Central memory CD4-positive, alpha-beta T cell (primary cell): ENCODE results near the gene C4A.
"Not testable (repeated sequence)": the region's sequence is repeated elsewhere in the genome, so short reads cannot be mapped to it uniquely, and the experiment has no call there.

Experiments used
- DNase-seq: peaks from one replicate; pipeline ENCODE4 v3.0.0; 2022

Gene C4A

DNA sequence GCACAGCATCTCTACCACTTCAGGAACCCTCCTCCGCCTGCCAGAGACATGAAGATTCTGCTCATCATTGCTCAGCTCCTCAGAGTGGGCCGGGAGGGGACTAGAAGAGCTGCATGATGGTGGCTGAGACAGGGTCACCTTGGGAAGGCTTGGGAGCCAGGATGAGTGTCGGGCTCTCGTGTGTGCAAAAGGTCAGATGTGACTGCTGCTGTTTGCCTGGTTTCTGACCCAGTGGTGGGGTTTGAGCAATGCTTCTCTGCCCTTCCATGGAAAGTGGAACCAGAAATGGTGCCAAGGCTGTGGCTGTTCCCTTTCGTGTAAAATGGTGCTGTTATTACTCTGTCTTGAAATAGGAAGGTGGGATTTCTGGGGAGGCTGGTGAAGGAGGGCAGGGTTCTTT is 859 bp upstream of the C4A start:
- DNase-seq, result not testable (repeated sequence)

- DNase-seq, result not testable (repeated sequence)
Measured at GRCh38 chr6:31989363-31989762, 7.5 kb downstream of the C4A start.

GRCh38 chr6:31994421-31994820 is 12.6 kb downstream of the C4A start:
- not testable (repeated sequence) for DNase-seq

DNA sequence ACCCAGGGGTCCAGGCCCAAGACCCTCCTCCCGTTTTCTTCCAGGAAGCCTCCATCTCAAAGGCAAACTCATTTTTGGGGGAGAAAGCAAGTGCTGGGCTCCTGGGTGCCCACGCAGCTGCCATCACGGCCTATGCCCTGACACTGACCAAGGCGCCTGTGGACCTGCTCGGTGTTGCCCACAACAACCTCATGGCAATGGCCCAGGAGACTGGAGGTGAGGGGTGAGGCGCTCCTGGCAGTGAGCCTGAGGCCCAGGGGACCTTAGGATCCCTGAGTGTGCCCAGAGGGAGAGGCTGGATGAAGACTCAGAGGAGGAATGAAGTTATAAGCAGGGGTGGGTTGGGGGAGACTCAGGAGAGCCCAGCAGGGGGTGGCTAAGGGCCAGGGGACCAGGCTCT is 14.5 kb downstream of the C4A start:
- DNase-seq, result not testable (repeated sequence)

- not testable (repeated sequence) for DNase-seq
Measured at GRCh38 chr6:32002546-32003268, 20.9 kb downstream of the C4A start.

GRCh38 chr6:32003301-32003700 is 21.4 kb downstream of the C4A start:
- DNase-seq, result not testable (repeated sequence)

GRCh38 chr6:32004393-32004792 is 22.5 kb downstream of the C4A start:
- not testable (repeated sequence) for DNase-seq

- DNase-seq, result not testable (repeated sequence)
Measured at GRCh38 chr6:32004864-32005537, 23.1 kb downstream of the C4A start.

DNA sequence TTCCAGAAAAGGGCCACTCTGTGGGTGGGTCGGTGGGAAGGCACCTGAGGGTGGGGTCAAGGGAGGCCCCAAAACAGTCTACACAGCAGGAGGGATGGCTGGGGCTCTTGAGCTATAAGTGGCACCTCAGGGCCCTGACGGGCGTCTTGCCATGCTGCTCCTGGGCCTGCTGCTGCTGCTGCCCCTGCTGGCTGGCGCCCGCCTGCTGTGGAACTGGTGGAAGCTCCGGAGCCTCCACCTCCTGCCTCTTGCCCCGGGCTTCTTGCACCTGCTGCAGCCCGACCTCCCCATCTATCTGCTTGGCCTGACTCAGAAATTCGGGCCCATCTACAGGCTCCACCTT is 23.7 kb downstream of the C4A start:
- not testable (repeated sequence) for DNase-seq

DNA sequence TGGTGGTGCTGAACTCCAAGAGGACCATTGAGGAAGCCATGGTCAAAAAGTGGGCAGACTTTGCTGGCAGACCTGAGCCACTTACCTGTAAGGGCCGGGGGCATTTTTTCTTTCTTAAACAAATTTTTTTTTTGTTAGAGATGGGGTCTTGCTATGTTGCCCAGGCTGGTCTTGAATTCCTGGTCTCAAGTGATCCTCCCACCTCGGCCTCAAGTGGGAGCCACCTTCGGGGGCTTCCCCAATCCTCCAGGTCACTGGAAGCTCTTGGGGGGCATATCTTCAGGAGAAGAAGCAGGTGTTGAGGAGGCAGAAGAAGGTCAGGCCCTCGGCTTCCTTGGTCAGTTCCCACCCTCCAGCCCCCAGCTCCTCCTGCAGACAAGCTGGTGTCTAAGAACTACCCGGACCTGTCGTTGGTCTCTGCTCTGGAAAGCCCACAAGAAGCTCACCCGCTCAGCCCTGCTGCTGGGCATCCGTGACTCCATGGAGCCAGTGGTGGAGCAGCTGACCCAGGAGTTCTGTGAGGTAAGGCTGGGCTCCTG is 24.2 kb downstream of the C4A start:
- not testable (repeated sequence) for DNase-seq

- not testable (repeated sequence) for DNase-seq
Measured at GRCh38 chr6:32007086-32007485, 25.2 kb downstream of the C4A start.

- DNase-seq, result not testable (repeated sequence)
Measured at GRCh38 chr6:32008037-32008436, 26.2 kb downstream of the C4A start.

GRCh38 chr6:32008616-32009015 is 26.8 kb downstream of the C4A start:
- not testable (repeated sequence) for DNase-seq

- DNase-seq, result not testable (repeated sequence)
Measured at GRCh38 chr6:32009537-32009936, 27.7 kb downstream of the C4A start.

- not testable (repeated sequence) for DNase-seq
Measured at GRCh38 chr6:32010856-32011530, 29.1 kb downstream of the C4A start.

- not testable (repeated sequence) for DNase-seq
Measured at GRCh38 chr6:32012941-32013617, 31.2 kb downstream of the C4A start.

DNA sequence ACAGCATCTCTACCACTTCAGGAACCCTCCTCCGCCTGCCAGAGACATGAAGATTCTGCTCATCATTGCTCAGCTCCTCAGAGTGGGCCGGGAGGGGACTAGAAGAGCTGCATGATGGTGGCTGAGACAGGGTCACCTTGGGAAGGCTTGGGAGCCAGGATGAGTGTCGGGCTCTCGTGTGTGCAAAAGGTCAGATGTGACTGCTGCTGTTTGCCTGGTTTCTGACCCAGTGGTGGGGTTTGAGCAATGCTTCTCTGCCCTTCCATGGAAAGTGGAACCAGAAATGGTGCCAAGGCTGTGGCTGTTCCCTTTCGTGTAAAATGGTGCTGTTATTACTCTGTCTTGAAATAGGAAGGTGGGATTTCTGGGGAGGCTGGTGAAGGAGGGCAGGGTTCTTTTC is 31.9 kb downstream of the C4A start:
- not testable (repeated sequence) for DNase-seq

DNA sequence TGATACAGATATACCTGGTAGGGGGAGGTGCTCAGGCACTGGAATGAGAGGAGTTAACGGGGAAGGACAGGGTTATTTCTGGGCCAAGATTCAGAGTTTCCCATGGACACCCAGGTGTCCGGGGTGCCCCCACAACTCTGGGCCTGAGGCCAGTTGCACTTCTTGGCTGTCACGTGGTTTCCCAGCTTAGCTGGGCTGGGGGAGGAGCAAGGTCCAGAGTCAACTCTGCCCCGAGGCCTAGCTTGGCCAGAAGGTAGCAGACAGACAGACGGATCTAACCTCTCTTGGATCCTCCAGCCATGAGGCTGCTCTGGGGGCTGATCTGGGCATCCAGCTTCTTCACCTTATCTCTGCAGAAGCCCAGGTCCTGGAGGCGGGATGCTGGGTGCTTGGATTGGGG is 32.7 kb downstream of the C4A start, which contains the start of gene C4B:
TSS of gene C4B (plus strand) at position 249 of the 400 bp plus-strand sequence. CDS start at position 300, 51 bp downstream.
- DNase-seq, result not testable (repeated sequence)

- DNase-seq, result not testable (repeated sequence)
Measured at GRCh38 chr6:32022100-32022499, 40.2 kb downstream of the C4A start.

DNA sequence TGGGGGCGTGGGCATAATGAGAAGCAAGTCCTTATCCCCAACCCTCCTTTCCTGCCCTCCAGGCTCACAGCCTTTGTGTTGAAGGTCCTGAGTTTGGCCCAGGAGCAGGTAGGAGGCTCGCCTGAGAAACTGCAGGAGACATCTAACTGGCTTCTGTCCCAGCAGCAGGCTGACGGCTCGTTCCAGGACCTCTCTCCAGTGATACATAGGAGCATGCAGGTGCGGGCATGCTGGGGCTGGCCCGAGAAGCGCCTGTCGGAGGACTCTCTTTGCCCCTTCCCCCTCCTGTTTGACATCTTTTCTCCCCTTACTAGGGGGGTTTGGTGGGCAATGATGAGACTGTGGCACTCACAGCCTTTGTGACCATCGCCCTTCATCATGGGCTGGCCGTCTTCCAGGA is 46.8 kb downstream of the C4A start:
- not testable (repeated sequence) for DNase-seq

DNA sequence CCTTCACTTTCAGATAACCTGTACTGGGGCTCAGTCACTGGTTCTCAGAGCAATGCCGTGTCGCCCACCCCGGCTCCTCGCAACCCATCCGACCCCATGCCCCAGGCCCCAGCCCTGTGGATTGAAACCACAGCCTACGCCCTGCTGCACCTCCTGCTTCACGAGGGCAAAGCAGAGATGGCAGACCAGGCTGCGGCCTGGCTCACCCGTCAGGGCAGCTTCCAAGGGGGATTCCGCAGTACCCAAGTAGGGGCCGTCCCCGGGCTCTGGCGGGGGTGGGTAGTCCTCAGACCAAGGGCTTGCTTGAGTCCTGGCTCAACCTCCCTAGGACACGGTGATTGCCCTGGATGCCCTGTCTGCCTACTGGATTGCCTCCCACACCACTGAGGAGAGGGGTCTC is 47.7 kb downstream of the C4A start:
- DNase-seq, result not testable (repeated sequence)

DNA sequence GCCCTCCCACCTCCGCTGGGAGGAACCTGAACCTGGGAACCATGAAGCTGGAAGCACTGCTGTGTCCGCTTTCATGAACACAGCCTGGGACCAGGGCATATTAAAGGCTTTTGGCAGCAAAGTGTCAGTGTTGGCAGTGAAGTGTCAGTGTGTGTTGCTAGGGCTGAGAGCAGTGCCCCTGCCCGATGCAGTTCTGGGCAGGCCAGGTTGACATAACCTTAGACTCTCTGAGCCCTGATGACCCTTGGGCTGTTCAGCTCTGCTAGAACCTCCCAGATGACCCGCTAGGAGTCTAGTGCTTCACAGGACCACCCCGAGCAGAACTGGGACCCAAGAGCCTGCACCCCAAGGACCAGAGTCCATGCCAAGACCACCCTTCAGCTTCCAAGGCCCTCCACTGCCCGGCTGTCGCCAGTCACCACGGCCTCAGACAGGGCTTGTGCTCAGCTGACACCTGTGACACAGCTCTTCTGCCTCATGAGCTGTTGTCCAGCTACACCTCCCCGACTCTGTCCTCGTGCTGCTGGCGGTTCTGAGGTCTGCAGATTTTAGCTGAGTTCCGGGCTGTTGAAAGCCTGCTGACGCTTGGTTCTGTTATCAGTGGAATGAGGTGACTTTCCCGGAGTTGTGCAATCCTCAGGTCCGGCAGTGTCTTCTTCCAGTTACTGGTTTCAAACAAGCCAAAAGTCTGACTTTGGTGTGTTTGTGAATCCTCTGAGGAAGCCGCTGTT is 53.6 kb downstream of the C4A start:
- DNase-seq, result not testable (repeated sequence)
